ENCODE measurements around the gene ANO5. TPM values are rescaled to one million over a fixed set of nuclear protein-coding genes. Genes with fewer than 3 reads are reported as not detected.

The ANO5 gene
- total and polyA plus RNA-seq, 9 of the 15 experiments (the other 6 are each of a cell fraction or from before 2014, with no cell fraction given): 0.16 to 0.58 (median 0.28) TPM

GRCh38 chr11:22273781-22274180 is 80.9 kb downstream of the ANO5 start:
- Histone ChIP-seq H2AFZ (ENCODE audit: low read depth, low read length) (no peak overlapping the region), H3K9ac (ENCODE audit: insufficient read depth in 1 of 2, low read depth in 2 of 2, low read length in 2 of 2) (no peak overlapping the region), H3K9me1 (ENCODE audit: control insufficient read depth, insufficient read depth, low read length) (no peaks in the 10 kb centered on the region), H3K4me3 (no peak overlapping the region), H3K27ac (ENCODE audit: extremely low read depth, low read depth, low read length) (no peak overlapping the region), H3K36me3 (ENCODE audit: control insufficient read depth, insufficient read depth, low read length) (no peaks in the 10 kb centered on the region), H3K4me1 (replicated peaks in 1 of 2; ENCODE audit: control insufficient read depth in 2 of 2, insufficient read depth in 2 of 2, low read length in 2 of 2) (no peaks in the 10 kb centered on the region), H4K20me1 (replicated peaks; ENCODE audit: control insufficient read depth, insufficient read depth, low read length) (no peaks in the 10 kb centered on the region), H3K79me2 (ENCODE audit: control insufficient read depth, insufficient read depth, low read length) (no peaks in the 10 kb centered on the region), H3K9me3 (replicated peaks; ENCODE audit: control insufficient read depth, insufficient read depth, low read depth, low read length) (no peaks in the 10 kb centered on the region), H3K27me3 (ENCODE audit: control insufficient read depth in 2 of 2, insufficient read depth in 2 of 2, low read length in 2 of 2) (no peaks in the 10 kb centered on the region), H3K4me2 (ENCODE audit: insufficient read depth, low read length) (no peak overlapping the region)
- ChIA-PET CTCF (ENCODE audit: low intra/inter-chr PET ratio) (no interaction called here), POLR2A (no interaction called here)
- FAIRE-seq (no peak), ATAC-seq (no peak), DNase-seq (ENCODE audit: extremely low read depth in 1 of 4, low spot score in 3 of 4) (no peak)
- TF ChIP-seq PHB (CRISPR knock-in tag; IDR thresholded peaks at IDR 0.05): no peak
- TF ChIP-seq ATF1 (CRISPR knock-in tag; IDR thresholded peaks at IDR 0.05): no peak
- no peak for TF ChIP-seq ATF1 (tag; IDR thresholded peaks at IDR 0.05)
- TF ChIP-seq SPI1 (IDR thresholded peaks at IDR 0.05; ENCODE audit: borderline replicate concordance, low read depth, low read length): no peak
- no peak for TF ChIP-seq XRCC3 (IDR thresholded peaks at IDR 0.05)
- TF ChIP-seq RFX5 (IDR thresholded peaks at IDR 0.05; ENCODE audit: low read depth, low read length): no peak
- no peak for TF ChIP-seq PHTF2 (CRISPR knock-in tag; IDR thresholded peaks at IDR 0.05)
- no peak for TF ChIP-seq KHSRP (IDR thresholded peaks at IDR 0.05)
- 11% methylated on average over 1 of the region's 1 CpG for WGBS (ENCODE audit: insufficient coverage, low coverage, missing lambda C conversion rate)
- BruUV-seq (replicated peaks): no TSS peak
- intact Hi-C loops (cut with micrococcal nuclease) (no loop called here), in situ Hi-C loops (cut with MboI) (no loop called here)

GRCh38 chr11:22275600-22275999 is 82.7 kb downstream of the ANO5 start:
- Histone ChIP-seq H3K9me1 (ENCODE audit: control insufficient read depth, insufficient read depth, low read length) (no peaks in the 10 kb centered on the region), H3K4me2 (ENCODE audit: insufficient read depth, low read length) (no peak overlapping the region), H3K79me2 (ENCODE audit: control insufficient read depth, insufficient read depth, low read length) (no peaks in the 10 kb centered on the region), H3K9ac (ENCODE audit: insufficient read depth in 1 of 2, low read depth in 2 of 2, low read length in 2 of 2) (no peak overlapping the region), H3K9me3 (replicated peaks; ENCODE audit: control insufficient read depth, insufficient read depth, low read depth, low read length) (no peaks in the 10 kb centered on the region), H3K4me3 (no peak overlapping the region), H3K27ac (ENCODE audit: extremely low read depth, low read depth, low read length) (no peak overlapping the region), H3K4me1 (replicated peaks in 1 of 2; ENCODE audit: control insufficient read depth in 2 of 2, insufficient read depth in 2 of 2, low read length in 2 of 2) (no peaks in the 10 kb centered on the region), H3K27me3 (ENCODE audit: control insufficient read depth in 2 of 2, insufficient read depth in 2 of 2, low read length in 2 of 2) (no peaks in the 10 kb centered on the region), H4K20me1 (replicated peaks; ENCODE audit: control insufficient read depth, insufficient read depth, low read length) (no peaks in the 10 kb centered on the region), H2AFZ (ENCODE audit: low read depth, low read length) (no peak overlapping the region), H3K36me3 (ENCODE audit: control insufficient read depth, insufficient read depth, low read length) (no peaks in the 10 kb centered on the region)
- in situ Hi-C loops (cut with MboI): no loop called here
- intact Hi-C loops (cut with micrococcal nuclease): no loop called here
- ATAC-seq (no peak), DNase-seq (ENCODE audit: extremely low read depth in 1 of 4, low spot score in 3 of 4) (no peak), FAIRE-seq (no peak)
- TF ChIP-seq ZNF75A (CRISPR knock-in tag; IDR thresholded peaks at IDR 0.05) (no peak), SPI1 (IDR thresholded peaks at IDR 0.05; ENCODE audit: borderline replicate concordance, low read depth, low read length) (peak; percentile 61; the same call in 1 of the 2 replicates), BRF2 (IDR thresholded peaks at IDR 0.05; ENCODE audit: borderline replicate concordance, insufficient read depth, insufficient read length) (no peak)
- CTCF ChIA-PET (ENCODE audit: low intra/inter-chr PET ratio): interaction anchor here (0.6 kb wide), 1 partner anchor 555 kb away, joined by 3 read pairs; no protein-coding TSS in a partner anchor
- POLR2A ChIA-PET: no interaction called here
- BruUV-seq (replicated peaks): no TSS peak
